MM.1S (cell line): ENCODE measurements around the gene RHOT2.

Experiments used
- DNase-seq: peaks from one replicate; pipeline ENCODE4 v3.0.0-alpha.2; 2015
- H2AFZ ChIP-seq: fragments of 300-600 bp; sonication (generic); 2 replicates; pipeline ENCODE4 v1.6.0; 2016; ENCODE audit warnings: antibody characterized with exemption, low read length
- H3F3A ChIP-seq: fragments of 300-600 bp; sonication (generic); 2 replicates; pipeline ENCODE4 v1.6.1; 2016; ENCODE audit warnings: mild to moderate bottlenecking, antibody characterized with exemption, low read length, moderate library complexity, mixed read lengths; ENCODE audit not compliant: insufficient read depth
- H3K27ac ChIP-seq: fragments of 300-600 bp; sonication (generic); 2 replicates; pipeline ENCODE4 v1.5.1; 2016; ENCODE audit warnings: mild to moderate bottlenecking, low read length
- H3K27me3 ChIP-seq: fragments of 300-600 bp; sonication (generic); replicated peaks from 2 replicates; pipeline ENCODE4 v1.6.0; 2016; ENCODE audit warnings: low read length; ENCODE audit not compliant: insufficient read depth
- H3K36me3 ChIP-seq: fragments of 300-600 bp; sonication (generic); replicated peaks from 2 replicates; pipeline ENCODE4 v1.6.1; 2016; ENCODE audit warnings: mild to moderate bottlenecking, low read length, mixed read lengths; ENCODE audit not compliant: insufficient read depth
- H3K4me1 ChIP-seq: fragments of 300-600 bp; sonication (generic); 2 replicates; pipeline ENCODE4 v1.6.1; 2016; ENCODE audit warnings: low read length, mixed read lengths
- H3K4me2 ChIP-seq: fragments of 300-600 bp; sonication (generic); 2 replicates; pipeline ENCODE4 v1.6.0; 2016; ENCODE audit warnings: low read depth, low read length
- H3K4me3 ChIP-seq: fragments of 300-600 bp; sonication (generic); 2 replicates; pipeline ENCODE4 v1.5.1; 2016; ENCODE audit warnings: low read length, mixed read lengths
- H3K79me2 ChIP-seq: fragments of 300-600 bp; sonication (generic); 2 replicates; pipeline ENCODE4 v1.6.1; 2016; ENCODE audit warnings: mixed run types, low read length, mixed read lengths
- H3K9ac ChIP-seq: fragments of 300-600 bp; sonication (generic); 2 replicates; pipeline ENCODE4 v1.6.1; 2016; ENCODE audit warnings: low read length, mixed read lengths
- H3K9me2 ChIP-seq: fragments of 300-600 bp; sonication (generic); replicated peaks from 2 replicates; pipeline ENCODE4 v1.6.1; 2016; ENCODE audit warnings: mild to moderate bottlenecking, low read length, mixed read lengths; ENCODE audit not compliant: insufficient read depth
- H3K9me3 ChIP-seq: fragments of 300-600 bp; sonication (generic); replicated peaks from 2 replicates; pipeline ENCODE4 v1.6.1; 2016; ENCODE audit warnings: mild to moderate bottlenecking, low read length, mixed read lengths; ENCODE audit not compliant: insufficient read depth
- H4K20me1 ChIP-seq: fragments of 300-600 bp; sonication (generic); 2 replicates; pipeline ENCODE4 v1.6.1; 2016; ENCODE audit warnings: mild to moderate bottlenecking, low read length, moderate library complexity, mixed read lengths; ENCODE audit not compliant: insufficient read depth
- CTCF ChIP-seq: fragments of 300-600 bp; sonication (generic); IDR thresholded peaks from 2 replicates; pipeline ENCODE4 v1.5.1; 2016; ENCODE audit warnings: antibody characterized with exemption, low read length, mixed read lengths
- EZH2 ChIP-seq: fragments of 300-600 bp; sonication (generic); optimal IDR thresholded peaks from 2 replicates; pipeline ENCODE3; 2017; ENCODE audit warnings: low read depth, mild to moderate bottlenecking, antibody characterized with exemption, low read length, mixed read lengths
- EZH2phosphoT487 ChIP-seq: fragments of 300-600 bp; sonication (generic); IDR thresholded peaks from 2 replicates; pipeline ENCODE4 v1.6.1; 2018; ENCODE audit warnings: antibody characterized with exemption, low read length

The RHOT2 gene

GRCh38 chr16:708019-708418 lies 40.1 kb downstream of the RHOT2 start:
- H3K9ac ChIP-seq: no peak overlapping the region
- H3K79me2 ChIP-seq: no peaks in the 10 kb centered on the region
- no peaks in the 10 kb centered on the region for H4K20me1 ChIP-seq
- no peaks in the 10 kb centered on the region for H3K9me3 ChIP-seq
- H3K36me3 ChIP-seq: no peaks in the 10 kb centered on the region
- DNase-seq: no peak
- no peaks in the 10 kb centered on the region for H3K4me1 ChIP-seq
- H3K4me2 ChIP-seq: no peak overlapping the region
- no peaks in the 10 kb centered on the region for H3K9me2 ChIP-seq
- H3K27me3 ChIP-seq: peaks cover 66% of the 10 kb centered on the region
- TF ChIP-seq EZH2 (no peak), EZH2phosphoT487 (no peak), CTCF (no peak)
- H3F3A ChIP-seq: no peaks in the 10 kb centered on the region
- no peak overlapping the region for H3K27ac ChIP-seq
- H2AFZ ChIP-seq: no peak overlapping the region
- no peak overlapping the region for H3K4me3 ChIP-seq

- Histone ChIP-seq H3K9me2 (no peaks in the 10 kb centered on the region), H3K4me3 (no peak overlapping the region), H4K20me1 (no peaks in the 10 kb centered on the region), H3K9ac (no peak overlapping the region), H3K36me3 (no peaks in the 10 kb centered on the region), H3K79me2 (no peaks in the 10 kb centered on the region), H3K27me3 (peaks cover 58% of the 10 kb centered on the region), H3K4me2 (no peak overlapping the region), H3F3A (no peaks in the 10 kb centered on the region), H3K4me1 (no peaks in the 10 kb centered on the region; the same call in 1 of the 2 replicates), H3K27ac (no peak overlapping the region), H2AFZ (no peak overlapping the region), H3K9me3 (no peaks in the 10 kb centered on the region)
- no peak for TF ChIP-seq EZH2
- no peak for TF ChIP-seq CTCF
- TF ChIP-seq EZH2phosphoT487: no peak
- no peak for DNase-seq
Measured at GRCh38 chr16:708959-709358, 41.0 kb downstream of the RHOT2 start.

- no peak for TF ChIP-seq CTCF
- no peak for TF ChIP-seq EZH2phosphoT487
- TF ChIP-seq EZH2: no peak
- no peaks in the 10 kb centered on the region for H3K36me3 ChIP-seq
- no peak overlapping the region for H3K27ac ChIP-seq
- H3K9me2 ChIP-seq: no peaks in the 10 kb centered on the region
- H3K4me3 ChIP-seq: no peak overlapping the region
- H3K9me3 ChIP-seq: no peaks in the 10 kb centered on the region
- H3K4me1 ChIP-seq: peaks cover 7% of the 10 kb centered on the region; the same call in 1 of the 2 replicates
- no peaks in the 10 kb centered on the region for H3F3A ChIP-seq
- H3K79me2 ChIP-seq: no peaks in the 10 kb centered on the region
- H4K20me1 ChIP-seq: no peaks in the 10 kb centered on the region
- no peak for DNase-seq
- H2AFZ ChIP-seq: no peak overlapping the region
- peaks cover 49% of the 10 kb centered on the region for H3K27me3 ChIP-seq
- no peak overlapping the region for H3K4me2 ChIP-seq
- H3K9ac ChIP-seq: no peak overlapping the region
Measured at GRCh38 chr16:709566-710499, 41.9 kb downstream of the RHOT2 start.
